Measurements from ENCODE around the gene C1orf53.
"Not testable (repeated sequence)": the region's sequence is repeated elsewhere in the genome, so short reads cannot be mapped to it uniquely, and the experiment has no call there.

The C1orf53 gene

GRCh38 chr1:197920414-197921117 lies 18.1 kb downstream of the C1orf53 start:
- ATAC-seq (no peak), DNase-seq (no peak)

GRCh38 chr1:197921235-197922069 lies 19.0 kb downstream of the C1orf53 start:
- no peak for ATAC-seq
- DNase-seq = no peak

- no peak for ATAC-seq
- DNase-seq = no peak
These were observed 19.6 kb downstream of the C1orf53 start for GRCh38 chr1:197922070-197922390.

GRCh38 chr1:197923038-197923437 lies 20.6 kb downstream of the C1orf53 start:
- DNase-seq (no peak), ATAC-seq (no peak)

- no peak for DNase-seq
- ATAC-seq = no peak
These were observed 22.2 kb downstream of the C1orf53 start for GRCh38 chr1:197924516-197925123.

- ATAC-seq = peak; percentile 21
These were observed 25.7 kb downstream of the C1orf53 start for GRCh38 chr1:197927908-197928665.

GRCh38 chr1:197928849-197929336 lies 26.5 kb downstream of the C1orf53 start:
- ATAC-seq (peak; percentile 74), DNase-seq (peak; percentile 64)

More at GRCh38 chr1:197927908-197928665, 25.7 kb downstream of the C1orf53 start:
- no peak for DNase-seq

GRCh38 chr1:197933016-197933415 lies 30.6 kb downstream of the C1orf53 start:
- ATAC-seq (no peak), DNase-seq (no peak)

- no peak for DNase-seq
- ATAC-seq = no peak
These were observed 31.2 kb downstream of the C1orf53 start for GRCh38 chr1:197933647-197934046.

GRCh38 chr1:197937381-197937780 lies 35.0 kb downstream of the C1orf53 start:
- no peak for DNase-seq
- no peak for ATAC-seq

- DNase-seq (no peak), ATAC-seq (no peak)
These were observed 35.5 kb downstream of the C1orf53 start for GRCh38 chr1:197937892-197938291.

GRCh38 chr1:197939159-197939980 lies 36.9 kb downstream of the C1orf53 start:
- ATAC-seq, DNase-seq: not testable (repeated sequence)

GRCh38 chr1:197942042-197942441 lies 39.6 kb downstream of the C1orf53 start:
- no peak for DNase-seq
- ATAC-seq = peak; percentile 40

- ATAC-seq (no peak), DNase-seq (no peak)
These were observed 42.1 kb downstream of the C1orf53 start for GRCh38 chr1:197944485-197944884.

- ATAC-seq (peak; percentile 88), DNase-seq (peak; percentile 48)
These were observed 46.8 kb downstream of the C1orf53 start for GRCh38 chr1:197948926-197949899.

GRCh38 chr1:197951089-197951488 lies 48.7 kb downstream of the C1orf53 start:
- no peak for ATAC-seq
- no peak for DNase-seq

- DNase-seq (no peak), ATAC-seq (no peak)
These were observed 49.3 kb downstream of the C1orf53 start for GRCh38 chr1:197951617-197952175.

GRCh38 chr1:197953472-197953871 lies 51.0 kb downstream of the C1orf53 start:
- not testable (repeated sequence) for ATAC-seq, DNase-seq

- DNase-seq (no peak), ATAC-seq (no peak)
These were observed 52.4 kb downstream of the C1orf53 start for GRCh38 chr1:197954718-197955418.
